Mesothelial cell of epicardium (in vitro differentiated cells): Measurements from ENCODE around the gene CDRT4. TPM values are rescaled to one million over a fixed set of nuclear protein-coding genes. Genes with fewer than 3 reads are reported as not detected.

ENCODE experiments used
- DNase-seq, 2 experiments: peaks; one replicate each; pipeline ENCODE4 v3.0.0; 2021; ENCODE audit warnings: low spot score in 2 of 2; ENCODE audit not compliant: unreplicated experiment in 2 of 2
- H3K27ac Mint-ChIP-seq: 2 replicates; pipeline ENCODE4 v1.8.0; 2021; ENCODE audit warnings: mixed read lengths
- H3K27me3 Mint-ChIP-seq: 2 replicates; pipeline ENCODE4 v1.8.0; 2021; ENCODE audit warnings: low read depth, mixed read lengths
- H3K36me3 Mint-ChIP-seq: 2 replicates; pipeline ENCODE4 v1.8.0; 2021; ENCODE audit warnings: mixed read lengths
- H3K4me1 Mint-ChIP-seq: 2 replicates; pipeline ENCODE4 v1.8.0; 2021; ENCODE audit warnings: mixed read lengths
- H3K4me3 Mint-ChIP-seq: 2 replicates; pipeline ENCODE4 v1.8.0; 2021; ENCODE audit warnings: mild to moderate bottlenecking, moderate library complexity, mixed read lengths
- H3K9me3 Mint-ChIP-seq: 2 replicates; pipeline ENCODE4 v1.8.0; 2021; ENCODE audit warnings: mixed read lengths
- CTCF ChIP-seq: fragments of 200-600 bp; sonication (generic); IDR thresholded peaks from one replicate; pipeline ENCODE4 v1.5.0; 2021; ENCODE audit warnings: antibody characterized with exemption; ENCODE audit not compliant: unreplicated experiment
- total RNA-seq: library from RNA; stranded (reverse); gene quantifications from 3 replicates; pipeline ENCODE4 v1.2.1, GENCODE V29; 2021

CDRT4 gene
- total RNA-seq, 1 donor from 2014 or later = 39.7 TPM

DNA sequence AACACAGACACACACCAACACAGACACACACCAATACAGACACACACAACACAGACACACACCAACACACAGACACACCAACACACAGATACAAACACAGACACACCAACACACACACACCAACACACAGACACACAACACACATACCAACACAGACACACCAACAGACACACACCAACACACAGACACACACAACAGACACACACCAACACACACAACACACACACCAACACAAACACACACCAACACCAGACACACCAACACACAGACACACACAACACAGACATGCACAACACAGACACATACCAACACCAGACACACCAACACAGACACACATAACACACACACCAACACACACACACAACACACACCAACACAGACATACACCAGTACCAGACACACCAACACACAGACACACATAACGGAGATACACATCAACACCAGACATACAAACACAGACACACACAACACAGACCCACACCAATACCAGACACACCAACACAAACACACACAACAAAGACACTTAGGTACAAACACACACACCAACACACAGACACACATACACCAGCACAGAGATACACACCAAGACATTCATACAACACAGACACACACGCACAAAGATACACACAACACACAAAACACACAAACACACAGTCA lies 2.2 kb downstream of the CDRT4 start:
- no peak overlapping the region for H3K4me3 Mint-ChIP-seq
- no peak for DNase-seq
- H3K27ac Mint-ChIP-seq = no peak overlapping the region
- no peaks in the 10 kb centered on the region for H3K9me3 Mint-ChIP-seq
- peaks cover 19% of the 10 kb centered on the region for H3K4me1 Mint-ChIP-seq
- no peak for TF ChIP-seq CTCF
- peaks cover 8% of the 10 kb centered on the region for H3K36me3 Mint-ChIP-seq
- no peaks in the 10 kb centered on the region for H3K27me3 Mint-ChIP-seq

DNA sequence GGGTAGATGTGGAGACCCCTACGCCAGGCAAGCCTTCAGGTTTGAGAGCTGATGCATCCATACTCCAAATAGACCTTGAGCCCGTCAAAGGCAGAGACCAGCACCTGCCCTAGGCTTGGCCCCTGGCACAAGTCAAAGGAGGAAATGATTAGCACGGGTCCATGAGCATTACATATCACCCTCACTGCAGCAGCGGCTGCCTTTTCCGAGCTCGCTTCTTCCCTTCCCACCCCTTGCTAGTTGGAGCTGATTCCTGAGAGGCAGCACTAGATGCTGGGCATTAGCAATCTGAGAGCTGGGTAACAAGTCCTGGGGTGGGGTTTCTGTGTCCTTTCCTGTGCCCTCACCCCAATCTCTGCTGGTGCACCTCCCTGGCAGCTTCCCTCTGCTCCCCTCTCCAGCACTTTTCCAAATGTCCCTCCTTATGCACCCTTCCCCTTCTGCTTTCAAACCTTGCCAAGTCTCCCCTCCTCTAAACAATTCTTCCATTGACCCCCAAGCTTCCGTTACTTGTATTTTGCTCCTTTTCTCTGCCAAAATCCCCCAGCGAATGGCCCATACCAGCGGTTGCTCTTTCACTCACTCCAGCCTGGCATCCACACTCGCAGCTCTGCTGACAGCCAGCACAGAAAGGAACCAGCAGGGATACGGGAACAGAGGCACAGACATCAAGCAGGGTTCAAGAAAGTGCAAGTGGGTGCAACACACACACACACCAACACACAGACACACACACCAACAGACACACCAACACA lies 3.0 kb downstream of the CDRT4 start:
- Mint-ChIP-seq H3K4me1 (peaks cover 19% of the 10 kb centered on the region), H3K4me3 (no peak overlapping the region)

DNA sequence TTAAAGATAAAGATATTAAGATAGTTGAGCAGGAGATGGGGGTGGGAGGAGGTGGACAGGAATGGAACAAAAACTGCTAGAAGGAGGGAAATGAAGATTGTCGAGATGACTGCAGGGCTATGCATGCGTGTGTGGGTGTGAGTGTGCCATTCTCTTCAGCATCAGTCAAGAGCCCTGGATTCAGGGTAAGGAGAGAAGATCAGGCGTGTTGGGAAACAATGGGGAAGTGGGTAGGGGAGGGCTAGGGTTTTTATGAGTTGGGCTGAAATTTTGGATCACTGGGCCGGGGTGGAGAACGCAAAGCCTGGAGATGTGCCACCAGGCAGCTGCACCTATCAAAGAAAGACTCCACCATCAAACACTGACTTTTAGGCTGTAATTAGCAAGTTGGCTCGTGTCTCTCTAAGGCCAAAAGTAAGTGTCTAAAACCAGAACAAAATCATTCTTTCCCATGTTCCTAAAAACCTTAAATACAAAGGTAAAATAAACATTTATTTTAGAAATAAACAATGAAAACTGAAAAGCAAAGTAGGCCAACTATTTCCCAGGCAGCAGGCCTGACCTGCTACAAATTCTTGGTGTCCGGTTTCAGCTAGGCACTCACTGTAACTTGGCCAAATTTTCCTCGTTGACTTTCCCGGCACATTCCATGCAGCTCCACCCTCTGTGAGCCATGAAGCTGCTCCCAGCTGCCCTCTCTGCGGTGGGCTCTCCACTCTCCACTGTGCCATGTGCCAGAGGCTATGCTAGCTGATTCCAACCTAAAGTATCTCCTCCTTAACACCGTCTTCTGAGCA lies 4.2 kb downstream of the CDRT4 start:
- Mint-ChIP-seq H3K4me1 (peaks cover 15% of the 10 kb centered on the region), H3K9me3 (no peaks in the 10 kb centered on the region), H3K27ac (peak overlapping the region; percentile 77), H3K36me3 (peaks cover 14% of the 10 kb centered on the region), H3K27me3 (no peaks in the 10 kb centered on the region), H3K4me3 (no peak overlapping the region)
- DNase-seq = no peak
- TF ChIP-seq CTCF = no peak

More for the DNA sequence above, 3.0 kb downstream of the CDRT4 start:
- no peak for TF ChIP-seq CTCF
- H3K27ac Mint-ChIP-seq = no peak overlapping the region
- no peaks in the 10 kb centered on the region for H3K27me3 Mint-ChIP-seq
- no peaks in the 10 kb centered on the region for H3K9me3 Mint-ChIP-seq
- H3K36me3 Mint-ChIP-seq = peaks cover 14% of the 10 kb centered on the region
- no peak for DNase-seq

DNA sequence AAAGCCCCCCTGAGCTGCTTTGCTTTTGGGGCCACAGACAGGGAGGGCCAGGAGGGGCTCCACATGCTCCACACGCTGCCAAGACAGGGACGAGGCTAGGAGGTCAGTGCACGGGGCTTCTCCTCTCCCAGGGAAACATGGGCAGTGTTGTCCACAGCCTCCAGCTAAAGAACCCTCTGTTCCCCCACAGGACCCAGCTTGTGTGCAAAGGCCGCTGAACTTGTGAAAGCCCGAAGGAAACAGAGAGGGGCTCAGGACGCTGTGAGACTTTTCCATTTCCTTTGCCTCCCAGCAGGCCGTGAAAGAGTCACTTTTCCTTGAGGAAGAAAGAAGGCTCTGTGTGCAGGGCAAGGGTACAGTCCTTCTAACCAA lies 9.7 kb downstream of the CDRT4 start:
- Mint-ChIP-seq H3K4me3 (no peak overlapping the region), H3K9me3 (peaks cover 10% of the 10 kb centered on the region), H3K27me3 (no peaks in the 10 kb centered on the region), H3K36me3 (peaks cover 39% of the 10 kb centered on the region), H3K27ac (peak overlapping the region; percentile 85), H3K4me1 (peaks cover 21% of the 10 kb centered on the region)
- no peak for TF ChIP-seq CTCF
- DNase-seq = no peak

- DNase-seq = no peak
- H3K27me3 Mint-ChIP-seq = no peaks in the 10 kb centered on the region
These were observed 10.3 kb downstream of the CDRT4 start for GRCh38 chr17:15456972-15457722.

More at GRCh38 chr17:15456972-15457722, 10.3 kb downstream of the CDRT4 start:
- H3K4me1 Mint-ChIP-seq = peaks cover 17% of the 10 kb centered on the region
- H3K27ac Mint-ChIP-seq = peak overlapping the region; percentile 85
- no peak for TF ChIP-seq CTCF
- peaks cover 39% of the 10 kb centered on the region for H3K36me3 Mint-ChIP-seq
- no peak overlapping the region for H3K4me3 Mint-ChIP-seq
- peaks cover 10% of the 10 kb centered on the region for H3K9me3 Mint-ChIP-seq
